HG03066 (cell line): ENCODE measurements around the gene LGR5.

Experiments
- ATAC-seq: cut with Tn5 transposase; IDR thresholded peaks from one replicate; pipeline ENCODE4 v1.9.1; 2021; ENCODE audit warnings: low read depth; ENCODE audit not compliant: unreplicated experiment

Gene LGR5, protein sequence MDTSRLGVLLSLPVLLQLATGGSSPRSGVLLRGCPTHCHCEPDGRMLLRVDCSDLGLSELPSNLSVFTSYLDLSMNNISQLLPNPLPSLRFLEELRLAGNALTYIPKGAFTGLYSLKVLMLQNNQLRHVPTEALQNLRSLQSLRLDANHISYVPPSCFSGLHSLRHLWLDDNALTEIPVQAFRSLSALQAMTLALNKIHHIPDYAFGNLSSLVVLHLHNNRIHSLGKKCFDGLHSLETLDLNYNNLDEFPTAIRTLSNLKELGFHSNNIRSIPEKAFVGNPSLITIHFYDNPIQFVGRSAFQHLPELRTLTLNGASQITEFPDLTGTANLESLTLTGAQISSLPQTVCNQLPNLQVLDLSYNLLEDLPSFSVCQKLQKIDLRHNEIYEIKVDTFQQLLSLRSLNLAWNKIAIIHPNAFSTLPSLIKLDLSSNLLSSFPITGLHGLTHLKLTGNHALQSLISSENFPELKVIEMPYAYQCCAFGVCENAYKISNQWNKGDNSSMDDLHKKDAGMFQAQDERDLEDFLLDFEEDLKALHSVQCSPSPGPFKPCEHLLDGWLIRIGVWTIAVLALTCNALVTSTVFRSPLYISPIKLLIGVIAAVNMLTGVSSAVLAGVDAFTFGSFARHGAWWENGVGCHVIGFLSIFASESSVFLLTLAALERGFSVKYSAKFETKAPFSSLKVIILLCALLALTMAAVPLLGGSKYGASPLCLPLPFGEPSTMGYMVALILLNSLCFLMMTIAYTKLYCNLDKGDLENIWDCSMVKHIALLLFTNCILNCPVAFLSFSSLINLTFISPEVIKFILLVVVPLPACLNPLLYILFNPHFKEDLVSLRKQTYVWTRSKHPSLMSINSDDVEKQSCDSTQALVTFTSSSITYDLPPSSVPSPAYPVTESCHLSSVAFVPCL

GRCh38 chr12:71439613-71440344 is at the start of gene LGR5:
TSS of gene LGR5 (plus strand) at chr12:71439798. CDS start at chr12:71440081, 283 bp downstream.
- ATAC-seq: no peak

DNA sequence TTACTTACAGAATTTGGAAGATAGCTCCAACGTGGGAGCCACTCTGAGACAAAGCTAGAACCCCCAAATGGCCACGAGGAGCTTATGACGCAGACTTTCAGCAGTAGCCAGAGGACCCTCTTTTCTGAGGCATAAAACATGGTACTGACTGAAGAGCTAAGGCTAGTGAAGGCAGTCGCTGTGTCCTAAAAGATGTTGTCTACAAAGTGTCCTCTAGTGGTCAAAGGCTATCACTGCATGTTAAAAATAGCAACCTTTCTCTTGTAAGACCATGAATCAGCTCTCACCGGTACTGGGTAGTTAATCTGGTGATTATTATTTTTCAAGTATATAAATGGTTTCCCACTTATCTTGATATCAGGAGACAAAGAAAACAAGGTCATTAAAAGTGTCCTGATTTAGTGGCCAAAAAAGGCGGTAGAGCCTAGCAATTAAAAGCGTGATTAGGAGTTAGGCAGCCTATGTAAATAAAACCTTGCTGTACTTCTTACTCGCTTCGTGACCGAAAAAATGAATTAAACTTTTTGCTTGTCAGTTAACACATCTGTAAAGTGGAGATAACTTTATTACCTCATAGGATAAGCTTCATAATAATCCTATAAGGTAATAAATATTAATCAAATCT is 47.0 kb upstream of the LGR5 start:
- peak; percentile 89 for ATAC-seq

DNA sequence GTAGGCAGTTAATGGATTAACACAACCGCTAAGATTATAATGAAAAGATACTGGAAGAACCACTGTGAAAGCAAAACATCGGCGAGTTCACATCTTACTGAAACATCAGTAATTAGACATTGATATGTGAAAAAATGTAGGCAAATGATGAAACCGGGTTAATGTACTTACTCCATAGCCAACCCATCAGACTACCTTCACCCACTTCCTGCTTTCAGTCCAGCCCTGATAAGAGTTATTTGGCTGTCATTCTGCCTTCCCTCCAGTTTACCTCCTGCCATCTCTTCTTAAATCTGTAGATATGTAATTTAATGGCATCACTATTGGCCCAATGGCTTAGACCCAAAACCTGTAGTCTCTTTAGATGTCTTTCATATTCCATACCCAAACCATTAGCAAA is 46.0 kb upstream of the LGR5 start:
- ATAC-seq: no peak

DNA sequence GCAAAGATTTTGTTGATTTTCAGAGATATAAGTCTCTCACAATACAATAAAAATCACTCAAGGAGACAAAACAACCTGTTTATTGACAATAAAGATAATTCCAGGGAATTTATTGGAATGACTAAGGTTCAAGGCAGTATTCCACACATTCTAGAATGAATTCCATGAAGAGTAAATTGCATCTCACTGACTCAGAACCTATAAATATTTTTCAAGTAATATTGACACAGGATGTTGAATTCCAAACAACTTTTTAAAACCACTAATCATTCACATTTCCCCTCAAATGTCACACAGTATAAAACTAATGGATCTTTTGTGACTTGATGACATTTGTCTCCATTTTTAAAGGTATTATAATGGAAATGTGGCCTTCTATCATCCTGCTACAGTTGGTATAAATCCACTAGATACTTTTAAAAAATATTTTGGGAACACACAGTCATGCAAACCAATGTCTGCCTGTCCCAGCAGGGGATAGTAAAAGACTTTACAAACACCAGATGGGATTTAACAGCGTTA is 42.1 kb upstream of the LGR5 start:
- no peak for ATAC-seq

DNA sequence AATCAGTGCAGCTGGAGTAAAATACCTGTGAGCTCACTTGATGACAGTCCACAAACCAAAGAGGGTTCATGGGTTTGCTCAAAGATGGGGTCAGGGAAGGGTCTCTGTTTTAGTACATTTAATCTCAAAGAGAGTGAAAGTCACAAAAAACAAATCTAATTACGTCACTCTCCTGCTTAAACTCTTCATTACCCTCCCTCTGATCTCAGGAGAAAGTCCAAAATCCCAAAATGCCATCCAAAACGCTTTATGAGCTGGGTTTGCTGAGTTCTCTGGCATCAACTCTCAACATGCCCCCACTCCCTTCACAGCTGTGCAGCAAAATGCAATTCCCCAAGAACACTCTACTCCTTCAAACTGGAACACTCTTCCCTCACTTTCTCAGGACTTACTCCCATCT is 40.4 kb upstream of the LGR5 start:
- ATAC-seq: no peak

- no peak for ATAC-seq
Measured at GRCh38 chr12:71400481-71400880, 39.1 kb upstream of the LGR5 start.

- no peak for ATAC-seq
Measured at GRCh38 chr12:71405884-71406283, 33.7 kb upstream of the LGR5 start.

GRCh38 chr12:71407732-71408131 is 31.9 kb upstream of the LGR5 start:
- ATAC-seq: no peak

GRCh38 chr12:71410844-71411243 is 28.8 kb upstream of the LGR5 start:
- ATAC-seq: no peak

DNA sequence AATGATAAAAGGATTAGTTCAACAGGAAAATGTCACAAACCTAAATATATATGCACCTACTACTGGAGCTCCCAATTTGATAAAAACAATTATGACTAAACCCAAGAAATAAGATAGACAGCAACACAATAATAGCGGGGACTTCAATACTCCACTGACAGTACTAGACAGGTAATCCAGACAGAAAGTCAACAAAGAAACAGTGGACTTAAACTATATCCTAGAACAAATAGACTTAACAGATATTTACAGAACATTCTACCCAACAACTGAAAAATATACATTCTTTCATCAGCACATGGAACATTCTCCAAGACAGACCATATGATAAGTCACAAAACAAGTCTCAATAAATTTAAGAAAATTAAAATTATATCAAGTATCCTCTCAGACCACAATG is 28.0 kb upstream of the LGR5 start:
- no peak for ATAC-seq

GRCh38 chr12:71415336-71416231 is 24.0 kb upstream of the LGR5 start:
- ATAC-seq: peak; percentile 75

GRCh38 chr12:71417181-71417580 is 22.4 kb upstream of the LGR5 start:
- no peak for ATAC-seq

- ATAC-seq: no peak
Measured at GRCh38 chr12:71420775-71421406, 18.7 kb upstream of the LGR5 start.

DNA sequence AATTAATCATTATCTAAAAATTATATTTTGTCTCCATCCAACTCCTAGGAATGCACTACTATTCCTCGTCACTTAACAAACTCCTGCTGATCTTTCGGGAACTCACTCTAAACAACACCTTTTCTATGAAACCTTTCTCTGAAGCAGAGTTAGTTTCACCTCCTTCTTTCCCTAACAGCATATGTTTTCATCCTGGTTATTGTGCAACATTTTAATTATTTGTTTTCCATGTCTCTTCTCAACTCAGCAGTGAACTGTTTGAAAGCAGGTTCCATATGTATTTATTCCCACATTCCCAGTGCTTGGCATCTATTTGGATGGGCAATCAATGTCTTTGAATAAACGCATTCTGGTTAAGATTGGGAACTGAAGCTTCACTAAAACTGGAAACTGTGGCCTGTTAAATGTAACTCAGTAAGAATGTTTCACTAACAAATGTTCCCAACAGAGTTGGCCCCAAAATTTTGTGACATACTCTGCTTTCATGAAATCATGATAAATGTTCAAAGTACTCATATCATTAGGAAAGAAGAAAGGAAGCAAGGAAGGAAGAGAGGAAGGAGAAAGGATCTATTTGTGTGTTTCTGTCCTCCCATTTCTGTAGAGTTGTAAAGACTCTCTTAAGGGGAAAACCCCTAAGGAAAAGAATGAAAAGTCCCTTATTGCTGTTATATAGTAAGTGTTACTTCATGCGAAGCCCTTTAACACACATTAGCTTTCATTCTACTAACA is 13.9 kb upstream of the LGR5 start:
- ATAC-seq: no peak

DNA sequence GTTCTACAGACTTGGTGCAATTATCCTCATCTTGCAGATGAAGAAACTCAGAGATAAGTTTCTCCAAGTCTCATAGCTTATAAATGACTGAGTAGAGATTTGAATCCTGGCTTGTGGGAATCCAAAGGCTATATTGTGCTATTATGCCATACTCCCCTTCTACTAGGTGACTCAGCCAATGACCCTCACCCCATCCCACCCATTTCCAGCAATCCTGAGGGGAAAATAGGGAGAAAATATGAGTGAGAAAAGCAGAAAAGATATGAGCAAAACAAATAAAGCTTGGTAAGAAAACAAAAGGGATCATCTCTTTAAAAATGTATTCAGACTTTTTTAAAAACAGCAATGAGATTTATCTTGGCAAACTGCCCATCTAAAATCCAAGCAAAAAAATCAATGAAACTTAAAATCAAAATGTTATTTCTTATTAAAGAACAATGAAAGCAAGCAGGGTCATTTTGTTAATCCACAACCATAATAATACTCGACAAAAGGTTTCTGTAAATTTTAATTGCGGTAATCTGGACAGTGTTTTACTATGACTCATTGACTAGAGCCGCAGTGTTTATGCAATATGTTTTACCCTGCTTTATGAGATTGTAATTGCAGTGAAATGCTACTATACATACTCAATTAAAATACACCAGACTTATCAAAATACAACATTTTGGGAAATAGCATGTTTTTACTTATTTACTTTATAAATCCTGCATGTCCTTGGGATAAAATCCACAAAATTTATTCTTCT is 13.1 kb upstream of the LGR5 start:
- ATAC-seq: no peak

GRCh38 chr12:71430756-71431155 is 8.8 kb upstream of the LGR5 start:
- ATAC-seq: no peak

DNA sequence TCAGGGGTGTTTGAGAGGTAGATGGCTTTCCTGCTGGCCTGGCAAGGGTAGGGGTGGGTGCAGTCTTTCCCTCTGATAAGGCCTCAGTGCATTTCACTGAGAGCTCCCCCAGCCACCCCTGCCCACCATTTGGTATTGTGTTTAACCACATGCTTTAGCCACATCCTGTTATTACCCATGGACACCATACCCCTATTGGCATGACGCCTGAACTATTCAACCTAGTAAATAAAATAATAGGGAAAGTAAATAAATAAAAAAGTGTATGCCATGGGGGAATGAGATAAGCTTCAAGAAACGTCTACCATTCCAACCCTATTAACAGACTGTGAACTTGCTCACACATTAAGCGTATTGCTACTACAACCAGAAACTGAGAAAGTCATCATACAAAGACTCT is 7.6 kb upstream of the LGR5 start:
- ATAC-seq: no peak
